GM12878 (cell line): ENCODE measurements around the gene RARS1. TPM values are rescaled to one million over a fixed set of nuclear protein-coding genes. Genes with fewer than 3 reads are reported as not detected.

Source experiments
- ATAC-seq: fragments of 200-7000 bp; cut with Tn5 transposase; 3 replicates; pipeline ENCODE4 v1.9.1; 2020; ENCODE audit warnings: mild to moderate bottlenecking, moderate library complexity
- BruUV-seq: library from RNA; stranded (reverse); fragments of 400-500 nt; replicated peaks from 2 replicates; lab custom pipeline; 2021; lab: Mats Ljungman, UMichigan
- CTCF ChIA-PET: fragments of 300-600 bp; sonication (Branson Sonifier 250); formaldehyde crosslinking; extraction: SDS; loops from one replicate; lab custom pipeline; 2021; ENCODE audit warnings: inconsistent platforms; lab: Yijun Ruan, JAX
- POLR2A ChIA-PET: fragments of 350-600 bp; formaldehyde crosslinking; extraction: SDS; loops from one replicate; lab custom pipeline; 2021; ENCODE audit warnings: inconsistent platforms; lab: Charles Lee
- RAD21 ChIA-PET: fragments of 300-600 bp; sonication (Branson Sonifier 250); formaldehyde crosslinking; loops from one replicate; lab custom pipeline; 2023; ENCODE audit warnings: antibody characterized with exemption; ENCODE audit not compliant: unreplicated experiment; lab: Charles Lee
- SMC1A ChIA-PET: fragments of 300-600 bp; sonication (Branson Sonifier 250); formaldehyde crosslinking; loops from one replicate; lab custom pipeline; 2023; ENCODE audit not compliant: unreplicated experiment, uncharacterized antibody; lab: Charles Lee
- DNase-seq: peaks from one replicate; pipeline ENCODE4 v3.0.0-alpha.2; 2011; ENCODE audit warnings: low read depth, low spot score
- FAIRE-seq: peaks from 3 replicates; lab custom pipeline; 2011; peaks lifted over from hg19 to GRCh38; lab: Jason Lieb, UNC
- H2AFZ ChIP-seq: 2 replicates; pipeline ENCODE4 v1.6.0; 2011; ENCODE audit warnings: low read depth, low read length, control low read depth; ENCODE audit not compliant: control insufficient read depth
- H3K27ac ChIP-seq: 2 replicates; pipeline ENCODE4 v1.5.1; 2011; ENCODE audit warnings: control low read depth; ENCODE audit not compliant: control insufficient read depth, insufficient read depth
- H3K27me3 ChIP-seq, 2 experiments: replicated peaks in 1 of 2; 2 replicates each; pipeline versions ENCODE4 v1.6.0 to v1.6.1; 2011; ENCODE audit warnings: low read length in 1 of 2; ENCODE audit not compliant: control insufficient read depth in 2 of 2, insufficient read depth in 2 of 2
- H3K36me3 ChIP-seq, 2 experiments: 2 replicates each; pipeline ENCODE4 v1.5.1; 2011; ENCODE audit warnings: low read length in 1 of 2; ENCODE audit not compliant: control insufficient read depth in 2 of 2, insufficient read depth in 2 of 2
- H3K4me1 ChIP-seq: 2 replicates; pipeline ENCODE4 v1.6.1; 2011; ENCODE audit warnings: mild to moderate bottlenecking, low read length, moderate library complexity, mixed read lengths; ENCODE audit not compliant: control insufficient read depth, insufficient read depth
- H3K4me2 ChIP-seq: 2 replicates; pipeline ENCODE4 v1.6.0; 2011; ENCODE audit warnings: control low read depth; ENCODE audit not compliant: control insufficient read depth, insufficient read depth
- H3K4me3 ChIP-seq: fragments of 200-600 bp; sonication (generic); 2 replicates; pipeline ENCODE4 v1.5.1; 2016
- H3K79me2 ChIP-seq: 2 replicates; pipeline ENCODE4 v1.6.0; 2011; ENCODE audit warnings: low read length; ENCODE audit not compliant: control insufficient read depth, insufficient read depth
- H3K9ac ChIP-seq: 2 replicates; pipeline ENCODE4 v1.8.0; 2011; ENCODE audit warnings: low read length, control low read depth, mixed read lengths; ENCODE audit not compliant: control insufficient read depth, insufficient read depth
- H3K9me3 ChIP-seq: replicated peaks from 3 replicates; pipeline ENCODE4 v1.5.1; 2011; ENCODE audit warnings: mild to moderate bottlenecking, low read length; ENCODE audit not compliant: control insufficient read depth, insufficient read depth
- H4K20me1 ChIP-seq: 2 replicates; pipeline ENCODE4 v1.6.0; 2011; ENCODE audit not compliant: control insufficient read depth, insufficient read depth
- CEBPB ChIP-seq, 2 experiments: fragments of 150-350 bp in 1 of 2; IDR thresholded peaks; 2 replicates each; pipeline ENCODE4 v1.6.1; 2012 to 2014; ENCODE audit warnings: low read depth in 2 of 2, low read length in 2 of 2, borderline replicate concordance in 1 of 2, inconsistent platforms in 1 of 2
- EED ChIP-seq: sonication (generic); IDR thresholded peaks from 2 replicates; pipeline ENCODE4 v1.6.1; 2016; ENCODE audit warnings: antibody characterized with exemption, low read depth
- FOXK2 ChIP-seq: fragments of 450-650 bp; IDR thresholded peaks from 2 replicates; pipeline ENCODE4 v1.6.1; 2017; ENCODE audit warnings: mild to moderate bottlenecking, moderate library complexity
- JUND ChIP-seq: IDR thresholded peaks from 2 replicates; pipeline ENCODE4 v1.6.1; 2012; ENCODE audit warnings: low read depth, mild to moderate bottlenecking, low read length, improper control_type of control experiment, moderate library complexity
- MEF2A ChIP-seq: IDR thresholded peaks from 2 replicates; pipeline ENCODE4 v1.6.1; 2011; ENCODE audit warnings: low read depth, mild to moderate bottlenecking, low read length, moderate library complexity; ENCODE audit not compliant: insufficient read depth
- RAD21 ChIP-seq: IDR thresholded peaks from 2 replicates; pipeline ENCODE4 v1.6.1; 2011; ENCODE audit warnings: mild to moderate bottlenecking, low read depth, low read length, moderate library complexity; ENCODE audit not compliant: insufficient read depth
- RELA ChIP-seq: fragments of 450-650 bp; IDR thresholded peaks from 2 replicates; pipeline ENCODE4 v1.8.0; 2014; ENCODE audit warnings: borderline replicate concordance; ENCODE audit not compliant: partially characterized antibody
- RFX5 ChIP-seq: IDR thresholded peaks from 2 replicates; pipeline ENCODE4 v1.6.1; 2011; ENCODE audit warnings: low read depth, low read length, improper control_type of control experiment
- SMARCA5 ChIP-seq: fragments of 450-650 bp; IDR thresholded peaks from 2 replicates; pipeline ENCODE4 v1.6.1; 2017; ENCODE audit warnings: mild to moderate bottlenecking
- SMC3 ChIP-seq: IDR thresholded peaks from 2 replicates; pipeline ENCODE4 v1.6.1; 2011; ENCODE audit warnings: low read length, improper control_type of control experiment, borderline replicate concordance
- TARDBP ChIP-seq: IDR thresholded peaks from 2 replicates; pipeline ENCODE4 v1.6.1; 2016; ENCODE audit warnings: borderline replicate concordance
- WRNIP1 ChIP-seq: IDR thresholded peaks from 2 replicates; pipeline ENCODE4 v1.6.1; 2011; ENCODE audit warnings: low read depth, low read length, improper control_type of control experiment, borderline replicate concordance
- ZNF274 ChIP-seq: IDR thresholded peaks from one replicate; pipeline ENCODE4 v1.8.0; 2011; ENCODE audit not compliant: insufficient read length, insufficient read depth
- ZZZ3 ChIP-seq: IDR thresholded peaks from 2 replicates; pipeline ENCODE4 v1.6.1; 2011; ENCODE audit warnings: low read depth; ENCODE audit not compliant: control insufficient read depth, insufficient read length
- WGBS: methylation state at CpG from one replicate; pipeline ENCODE4 v1.1.6; 2016; ENCODE audit warnings: low lambda C conversion rate; ENCODE audit not compliant: insufficient replicate concordance, insufficient coverage; ENCODE audit errors: missing lambda C conversion rate; 5-methylcytosine and 5-hydroxymethylcytosine counted together
- in situ Hi-C: fragments of 300-500 bp; cut with MboI; formaldehyde crosslinking; loops from 9 replicates; pipeline ENCODE4 v1.14.3; 2018; ENCODE audit warnings: mixed read lengths
- intact Hi-C: fragments of 100-400 bp; cut with micrococcal nuclease; formaldehyde crosslinking; loops from one replicate; pipeline ENCODE4 v1.14.2; 2022; ENCODE audit not compliant: unreplicated experiment
- polyA plus RNA-seq, 11 experiments: library from polyadenylated mRNA; depleted of rRNA in 4 of 11; unstranded in 6 of 11; stranded (reverse) in 5 of 11; fragments of >200 nt; fragmentation: Nextera tagmentation in 4 of 11; fragmentation: Illumina TruSeq in 1 of 11; extraction: Ambion mirVana in 4 of 11; extraction: Trizol in 1 of 11; gene quantifications; 1 replicate in 1 of 11; 2 replicates in 10 of 11; pipeline versions ENCODE4 v1.2.1 to v1.2.3, GENCODE V29; 2011 to 2016; ENCODE audit warnings: inconsistent platforms in 2 of 11, missing spikeins in 2 of 11, low read depth in 1 of 11
- total RNA-seq, 4 experiments: library from RNA; depleted of rRNA in 3 of 4; stranded (reverse); fragments of >200 nt in 3 of 4; fragmentation: Illumina TruSeq in 1 of 4; extraction: Trizol in 1 of 4; gene quantifications; 2 replicates each; pipeline versions ENCODE4 v1.2.1 to v1.2.3, GENCODE V29; 2013 to 2021
- TF ChIP-seq, protein P1 (sequence below): fragments of 450-650 bp; IDR thresholded peaks from 2 replicates; pipeline ENCODE4 v1.6.1; 2017; ENCODE audit warnings: mild to moderate bottlenecking, low read depth, inconsistent platforms; ENCODE audit not compliant: poor library complexity, severe bottlenecking
- TF ChIP-seq, protein P2 (sequence below): fragments of 450-650 bp; IDR thresholded peaks from 2 replicates; pipeline ENCODE4 v1.6.1; 2014; ENCODE audit warnings: mild to moderate bottlenecking

Gene RARS1
- total and polyA plus RNA-seq, 10 of the 15 experiments (the other 5 are each of a cell fraction or from before 2014, with no cell fraction given), result 80.5 to 127 (median 105) TPM

DNA sequence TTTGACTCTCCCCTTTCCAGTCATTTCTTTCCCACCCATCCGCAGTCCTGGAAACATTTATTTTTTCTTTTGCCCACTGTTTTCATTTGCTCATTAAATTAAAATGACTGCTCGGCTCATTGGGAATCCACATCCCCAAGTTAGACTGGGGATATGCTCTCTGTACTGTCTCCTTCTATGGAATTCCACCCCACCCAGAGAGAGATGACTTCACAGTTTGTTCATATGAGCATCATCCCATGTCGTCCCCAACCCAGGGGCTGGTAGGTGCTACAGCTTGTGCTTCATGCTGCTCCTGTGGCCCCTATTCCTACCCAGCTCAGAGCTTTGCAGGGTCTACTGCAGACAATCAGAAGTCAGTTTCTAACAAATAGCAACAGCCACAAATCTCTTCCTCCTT, 16.5 kb upstream of the RARS1 start:
- Histone ChIP-seq H3K9me3 (no peaks in the 10 kb centered on the region), H3K4me2 (no peak overlapping the region), H3K27ac (no peak overlapping the region), H4K20me1 (no peaks in the 10 kb centered on the region), H3K4me3 (no peak overlapping the region), H3K36me3 (no peaks in the 10 kb centered on the region), H3K9ac (no peak overlapping the region), H3K27me3 (no peaks in the 10 kb centered on the region), H2AFZ (no peak overlapping the region), H3K4me1 (no peaks in the 10 kb centered on the region), H3K79me2 (no peaks in the 10 kb centered on the region)
- no peak for DNase-seq
- no peak for FAIRE-seq
- in situ Hi-C loops, result no loop called here
- WGBS, result 70% methylated on average over 3 of the region's 3 CpGs
- BruUV-seq, result no TSS peak
- intact Hi-C loops, result no loop called here
- ATAC-seq, result no peak
- ChIA-PET SMC1A (no interaction called here), CTCF (interaction anchor here (0.6 kb wide), 2 partner anchors 18 to 27 kb away, joined by 3 read pairs; no protein-coding TSS in a partner anchor), POLR2A (interaction anchor here (0.7 kb wide), 1 partner anchor 60 kb away, joined by 3 read pairs; no protein-coding TSS in a partner anchor), RAD21 (no interaction called here)
- TF ChIP-seq JUND, result no peak
- TF ChIP-seq, protein P1, sequence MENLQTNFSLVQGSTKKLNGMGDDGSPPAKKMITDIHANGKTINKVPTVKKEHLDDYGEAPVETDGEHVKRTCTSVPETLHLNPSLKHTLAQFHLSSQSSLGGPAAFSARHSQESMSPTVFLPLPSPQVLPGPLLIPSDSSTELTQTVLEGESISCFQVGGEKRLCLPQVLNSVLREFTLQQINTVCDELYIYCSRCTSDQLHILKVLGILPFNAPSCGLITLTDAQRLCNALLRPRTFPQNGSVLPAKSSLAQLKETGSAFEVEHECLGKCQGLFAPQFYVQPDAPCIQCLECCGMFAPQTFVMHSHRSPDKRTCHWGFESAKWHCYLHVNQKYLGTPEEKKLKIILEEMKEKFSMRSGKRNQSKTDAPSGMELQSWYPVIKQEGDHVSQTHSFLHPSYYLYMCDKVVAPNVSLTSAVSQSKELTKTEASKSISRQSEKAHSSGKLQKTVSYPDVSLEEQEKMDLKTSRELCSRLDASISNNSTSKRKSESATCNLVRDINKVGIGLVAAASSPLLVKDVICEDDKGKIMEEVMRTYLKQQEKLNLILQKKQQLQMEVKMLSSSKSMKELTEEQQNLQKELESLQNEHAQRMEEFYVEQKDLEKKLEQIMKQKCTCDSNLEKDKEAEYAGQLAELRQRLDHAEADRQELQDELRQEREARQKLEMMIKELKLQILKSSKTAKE, result no peak
- TF ChIP-seq WRNIP1, result no peak
- no peak for TF ChIP-seq MEF2A
- TF ChIP-seq, protein P2, sequence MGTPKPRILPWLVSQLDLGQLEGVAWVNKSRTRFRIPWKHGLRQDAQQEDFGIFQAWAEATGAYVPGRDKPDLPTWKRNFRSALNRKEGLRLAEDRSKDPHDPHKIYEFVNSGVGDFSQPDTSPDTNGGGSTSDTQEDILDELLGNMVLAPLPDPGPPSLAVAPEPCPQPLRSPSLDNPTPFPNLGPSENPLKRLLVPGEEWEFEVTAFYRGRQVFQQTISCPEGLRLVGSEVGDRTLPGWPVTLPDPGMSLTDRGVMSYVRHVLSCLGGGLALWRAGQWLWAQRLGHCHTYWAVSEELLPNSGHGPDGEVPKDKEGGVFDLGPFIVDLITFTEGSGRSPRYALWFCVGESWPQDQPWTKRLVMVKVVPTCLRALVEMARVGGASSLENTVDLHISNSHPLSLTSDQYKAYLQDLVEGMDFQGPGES, result no peak
- TF ChIP-seq EED, result no peak
- TF ChIP-seq RFX5, result no peak
- TF ChIP-seq FOXK2, result no peak
- no peak for TF ChIP-seq ZNF274
- TF ChIP-seq ZZZ3, result no peak
- no peak for TF ChIP-seq CEBPB (IDR thresholded peaks at IDR 0.05; ENCODE audit: borderline replicate concordance in 1 of 2, low read depth in 2 of 2, low read length in 2 of 2)
- no peak for TF ChIP-seq SMC3
- no peak for TF ChIP-seq RELA
- TF ChIP-seq SMARCA5, result no peak
- TF ChIP-seq RAD21, result no peak
- no peak for TF ChIP-seq TARDBP
